K562 (cell line): Measurements from ENCODE around the gene PIP5K1B. TPM values are rescaled to one million over a fixed set of nuclear protein-coding genes. Genes with fewer than 3 reads are reported as not detected.
A peak's percentile ranks its signal among the peaks of the same experiment; 100 is the strongest.

Experiments used
- CTCF ChIP-seq, 3 experiments: IDR thresholded peaks in 2 of 3; conservative IDR thresholded peaks in 1 of 3; 2 replicates each; pipeline ENCODE4 v1.5.1; 2011 to 2012; ENCODE audit warnings: low read length in 3 of 3, mild to moderate bottlenecking in 3 of 3, control low read depth in 2 of 3, improper control_type of control experiment in 1 of 3, inconsistent platforms in 1 of 3, low read depth in 1 of 3, mixed read lengths in 1 of 3, moderate library complexity in 1 of 3; ENCODE audit not compliant: insufficient read depth in 2 of 3
- DEAF1 ChIP-seq: fragments of 450-650 bp; formaldehyde crosslinking; IDR thresholded peaks from 2 replicates; pipeline ENCODE4 v1.4.0; 2020; ENCODE audit warnings: mild to moderate bottlenecking, moderate library complexity
- IRF2 ChIP-seq: sonication (generic); formaldehyde crosslinking; IDR thresholded peaks from 2 replicates; pipeline ENCODE4 v1.8.1; 2022; ENCODE audit warnings: mild to moderate bottlenecking, missing genetic modification reagents
- NR3C1 ChIP-seq: sonication (generic); formaldehyde crosslinking; IDR thresholded peaks from 2 replicates; pipeline ENCODE4 v1.8.1; 2022; ENCODE audit warnings: missing genetic modification reagents
- REST ChIP-seq, 2 experiments: fragments of 450-650 bp; formaldehyde crosslinking in 1 of 2; IDR thresholded peaks; 2 replicates each; pipeline versions ENCODE4 v1.4.0 to v1.6.1; 2014 to 2020; ENCODE audit warnings: mild to moderate bottlenecking in 2 of 2, borderline replicate concordance in 1 of 2, low read depth in 1 of 2
- VEZF1 ChIP-seq: fragments of 200-800 bp; sonication (Bioruptor generic); IDR thresholded peaks from 2 replicates; pipeline ENCODE4 v1.6.1; 2017; ENCODE audit warnings: missing genetic modification characterization, missing compliant biosample characterization
- polyA plus RNA-seq, 8 experiments: library from polyadenylated mRNA; depleted of rRNA in 4 of 8; stranded (reverse) in 5 of 8; unstranded in 3 of 8; fragments of >200 nt; fragmentation: Nextera tagmentation in 2 of 8; fragmentation: Illumina TruSeq in 1 of 8; extraction: Ambion mirVana in 2 of 8; extraction: Trizol in 1 of 8; gene quantifications; 2 replicates each; pipeline versions ENCODE4 v1.2.1 to v1.2.3, GENCODE V29; 2011 to 2014; ENCODE audit warnings: inconsistent platforms in 1 of 8, missing spikeins in 1 of 8
- total RNA-seq, 7 experiments: library from RNA; depleted of rRNA in 6 of 7; stranded (reverse); fragments of >200 nt in 6 of 7; fragmentation: Illumina TruSeq in 2 of 7; extraction: Trizol in 2 of 7; gene quantifications; 2 replicates each; pipeline versions ENCODE4 v1.2.1 to v1.2.3, GENCODE V29; 2011 to 2021; ENCODE audit warnings: low replicate concordance in 1 of 7

Gene PIP5K1B
- total and polyA plus RNA-seq, 9 of the 15 experiments (the other 6 are each of a cell fraction or from before 2014, with no cell fraction given): 3.1 to 12.9 (median 7.4) TPM

- TF ChIP-seq CTCF (IDR thresholded peaks at IDR 0.05 in 2 of 3, conservative IDR thresholded peaks at IDR 0.05 in 1 of 3; ENCODE audit: insufficient read depth in 2 of 3, low read depth in 1 of 3, low read length in 3 of 3) (peak; percentile 68 to 75 (median 71)), DEAF1 (0 out of 2 replicates have a peak, but pooled peaks have one; percentile 32), REST (IDR thresholded peaks at IDR 0.05; ENCODE audit: borderline replicate concordance) (peak; percentile 64; the same call in 1 of the 2 replicates), REST (CRISPR knock-in tag; IDR thresholded peaks at IDR 0.05; ENCODE audit: low read depth) (no peak), NR3C1 (CRISPR knock-in tag) (no peak), VEZF1 (CRISPR knock-in tag) (peak; percentile 24; the same call in 1 of the 2 replicates), IRF2 (CRISPR knock-in tag) (no peak)
Observed at GRCh38 chr9:68844631-68845612, 139.9 kb downstream of the PIP5K1B start (continued).
